ENCODE results near the gene POMT1. TPM values are rescaled to one million over a fixed set of nuclear protein-coding genes. Genes with fewer than 3 reads are reported as not detected.
"Not testable (repeated sequence)": the region's sequence is repeated elsewhere in the genome, so short reads cannot be mapped to it uniquely, and the experiment has no call there.

The POMT1 gene
- total RNA-seq, 1 experiment from 2014 or later, result 29.0 TPM

DNA sequence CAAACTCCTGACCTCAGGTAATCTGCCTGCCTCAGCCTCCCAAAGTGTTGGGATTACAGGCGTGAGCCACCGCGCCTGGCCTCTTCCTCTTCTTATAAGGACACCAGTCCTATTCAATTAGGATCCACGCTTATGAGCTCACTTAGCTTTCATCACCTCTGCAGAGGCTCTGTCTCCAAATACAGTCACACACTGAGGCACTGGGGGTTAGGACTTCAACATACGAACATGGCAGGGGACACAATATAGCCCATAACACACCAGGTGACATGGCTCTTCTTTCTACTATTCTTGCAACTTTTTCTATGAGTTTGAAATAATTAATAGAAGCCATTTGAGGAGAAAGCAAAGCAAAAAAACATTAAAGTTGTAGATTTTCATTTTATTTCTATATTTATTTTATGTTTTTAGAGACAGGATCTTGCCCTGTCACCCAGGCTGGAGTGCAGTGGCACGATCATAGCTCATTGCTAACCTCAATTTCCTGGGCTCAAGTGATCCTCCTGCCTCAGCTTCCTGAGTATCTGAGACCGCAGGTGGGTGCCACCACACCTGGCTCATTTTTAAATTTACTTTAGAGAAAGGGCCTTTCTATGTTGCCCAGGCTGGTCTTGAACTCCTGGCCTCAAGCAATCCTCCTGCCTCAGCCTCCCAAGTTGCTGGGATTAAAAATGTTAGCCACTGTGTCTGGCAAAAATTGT lies 36.7 kb downstream of the POMT1 start:
- Histone ChIP-seq H3K27me3 (ENCODE audit: low read length) (no peaks in the 10 kb centered on the region), H3K36me3 (ENCODE audit: insufficient read depth, low read length) (no peaks in the 10 kb centered on the region), H4K20me1 (ENCODE audit: insufficient read depth, low read depth, low read length) (no peaks in the 10 kb centered on the region), H2AFZ (ENCODE audit: low read length) (no peak overlapping the region), H3K9ac (ENCODE audit: low read length) (no peak overlapping the region), H3K9me2 (replicated peaks; ENCODE audit: insufficient read depth, low read length) (no peaks in the 10 kb centered on the region), H3K9me3 (ENCODE audit: low read length) (no peaks in the 10 kb centered on the region), H3K79me2 (ENCODE audit: low read length) (no peaks in the 10 kb centered on the region), H3K4me2 (ENCODE audit: low read depth, low read length, poor library complexity, severe bottlenecking) (no peak overlapping the region), H3K4me3 (ENCODE audit: low read length) (no peak overlapping the region), H3K4me1 (ENCODE audit: low read length) (no peaks in the 10 kb centered on the region), H3K27ac (ENCODE audit: low read length) (no peak overlapping the region)
- no peak for DNase-seq

DNA sequence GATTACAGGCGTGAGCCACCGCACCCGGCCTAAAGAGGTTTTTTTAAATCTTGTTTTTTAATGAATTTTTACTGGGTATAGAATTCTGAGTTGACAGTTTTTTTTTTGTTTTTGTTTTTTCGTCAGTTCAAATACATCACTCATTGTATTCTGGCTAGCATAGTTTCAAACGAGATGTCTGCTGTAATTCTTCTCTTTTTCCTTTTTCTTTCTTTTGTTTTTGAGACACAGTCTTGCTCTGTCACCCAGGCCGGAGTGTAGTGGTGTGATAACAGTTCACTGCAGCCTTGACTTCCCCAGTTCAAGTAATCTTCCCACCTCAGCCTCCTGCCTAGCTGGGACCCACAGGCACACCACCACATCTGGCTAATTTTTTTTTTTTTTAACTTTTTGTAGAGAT lies 40.4 kb downstream of the POMT1 start:
- no peak overlapping the region for H3K4me3 ChIP-seq (ENCODE audit: low read length)
- H4K20me1 ChIP-seq (ENCODE audit: insufficient read depth, low read depth, low read length), result no peaks in the 10 kb centered on the region
- H3K9me3 ChIP-seq (ENCODE audit: low read length), result no peaks in the 10 kb centered on the region
- H3K4me1 ChIP-seq (ENCODE audit: low read length), result no peaks in the 10 kb centered on the region
- H3K4me2 ChIP-seq (ENCODE audit: low read depth, low read length, poor library complexity, severe bottlenecking), result no peak overlapping the region
- no peak for DNase-seq
- no peaks in the 10 kb centered on the region for H3K36me3 ChIP-seq (ENCODE audit: insufficient read depth, low read length)
- no peaks in the 10 kb centered on the region for H3K27me3 ChIP-seq (ENCODE audit: low read length)
- H3K9ac ChIP-seq (ENCODE audit: low read length), result no peak overlapping the region
- no peaks in the 10 kb centered on the region for H3K9me2 ChIP-seq (replicated peaks; ENCODE audit: insufficient read depth, low read length)
- no peaks in the 10 kb centered on the region for H3K79me2 ChIP-seq (ENCODE audit: low read length)
- no peak overlapping the region for H3K27ac ChIP-seq (ENCODE audit: low read length)
- H2AFZ ChIP-seq (ENCODE audit: low read length), result no peak overlapping the region

- no peaks in the 10 kb centered on the region for H3K27me3 ChIP-seq (ENCODE audit: low read length)
- no peak within 1 kb of the TSS for H3K4me2 ChIP-seq (ENCODE audit: low read depth, low read length, poor library complexity, severe bottlenecking)
- no peak within 1 kb of the TSS for H3K9ac ChIP-seq (ENCODE audit: low read length)
- no peak within 1 kb of the TSS for H2AFZ ChIP-seq (ENCODE audit: low read length)
- no peak within 1 kb of the TSS for H3K4me3 ChIP-seq (ENCODE audit: low read length)
- H3K9me3 ChIP-seq (ENCODE audit: low read length), result no peaks in the 10 kb centered on the region
- no peak within 1 kb of the TSS for H3K27ac ChIP-seq (ENCODE audit: low read length)
- no peaks in the 10 kb centered on the region for H3K79me2 ChIP-seq (ENCODE audit: low read length)
- no peak for DNase-seq
- no peaks in the 10 kb centered on the region for H3K9me2 ChIP-seq (replicated peaks; ENCODE audit: insufficient read depth, low read length)
- no peaks in the 10 kb centered on the region for H4K20me1 ChIP-seq (ENCODE audit: insufficient read depth, low read depth, low read length)
- H3K36me3 ChIP-seq (ENCODE audit: insufficient read depth, low read length), result no peaks in the 10 kb centered on the region
- H3K4me1 ChIP-seq (ENCODE audit: low read length), result no peaks in the 10 kb centered on the region
Measured at GRCh38 chr9:131545003-131545785, 42.5 kb downstream of the POMT1 start, which contains the start of gene PRRT1B. TSS of gene PRRT1B (plus strand) at chr9:131545523. CDS start at chr9:131545616, 93 bp downstream.

- Histone ChIP-seq H3K27ac (ENCODE audit: low read length) (no peak overlapping the region), H4K20me1 (ENCODE audit: insufficient read depth, low read depth, low read length) (no peaks in the 10 kb centered on the region), H3K9me2 (replicated peaks; ENCODE audit: insufficient read depth, low read length) (no peaks in the 10 kb centered on the region), H3K4me1 (ENCODE audit: low read length) (no peaks in the 10 kb centered on the region), H3K4me3 (ENCODE audit: low read length) (no peak overlapping the region), H3K36me3 (ENCODE audit: insufficient read depth, low read length) (no peaks in the 10 kb centered on the region), H3K9ac (ENCODE audit: low read length) (no peak overlapping the region), H3K4me2 (ENCODE audit: low read depth, low read length, poor library complexity, severe bottlenecking) (no peak overlapping the region), H3K27me3 (ENCODE audit: low read length) (no peaks in the 10 kb centered on the region), H2AFZ (ENCODE audit: low read length) (no peak overlapping the region), H3K79me2 (ENCODE audit: low read length) (no peaks in the 10 kb centered on the region), H3K9me3 (ENCODE audit: low read length) (no peaks in the 10 kb centered on the region)
- no peak for DNase-seq
Measured at GRCh38 chr9:131545786-131546335, 43.1 kb downstream of the POMT1 start.

- no peaks in the 10 kb centered on the region for H3K79me2 ChIP-seq (ENCODE audit: low read length)
- no peaks in the 10 kb centered on the region for H3K27me3 ChIP-seq (ENCODE audit: low read length)
- no peaks in the 10 kb centered on the region for H3K4me1 ChIP-seq (ENCODE audit: low read length)
- H3K27ac ChIP-seq (ENCODE audit: low read length), result no peak overlapping the region
- no peak for DNase-seq
- H3K9ac ChIP-seq (ENCODE audit: low read length), result no peak overlapping the region
- H3K4me3 ChIP-seq (ENCODE audit: low read length), result no peak overlapping the region
- no peak overlapping the region for H3K4me2 ChIP-seq (ENCODE audit: low read depth, low read length, poor library complexity, severe bottlenecking)
- no peak overlapping the region for H2AFZ ChIP-seq (ENCODE audit: low read length)
- H3K36me3 ChIP-seq (ENCODE audit: insufficient read depth, low read length), result no peaks in the 10 kb centered on the region
- no peaks in the 10 kb centered on the region for H4K20me1 ChIP-seq (ENCODE audit: insufficient read depth, low read depth, low read length)
- H3K9me3 ChIP-seq (ENCODE audit: low read length), result no peaks in the 10 kb centered on the region
- no peaks in the 10 kb centered on the region for H3K9me2 ChIP-seq (replicated peaks; ENCODE audit: insufficient read depth, low read length)
Measured at GRCh38 chr9:131546336-131547084, 43.8 kb downstream of the POMT1 start.

- H3K9me2 ChIP-seq (replicated peaks; ENCODE audit: insufficient read depth, low read length); H3K9me3 ChIP-seq (ENCODE audit: low read length); H3K36me3 ChIP-seq (ENCODE audit: insufficient read depth, low read length); H3K79me2 ChIP-seq (ENCODE audit: low read length); H3K27ac ChIP-seq (ENCODE audit: low read length); H2AFZ ChIP-seq (ENCODE audit: low read length); H3K4me2 ChIP-seq (ENCODE audit: low read depth, low read length, poor library complexity, severe bottlenecking); DNase-seq; H4K20me1 ChIP-seq (ENCODE audit: insufficient read depth, low read depth, low read length); H3K9ac ChIP-seq (ENCODE audit: low read length); H3K4me3 ChIP-seq (ENCODE audit: low read length); H3K27me3 ChIP-seq (ENCODE audit: low read length); H3K4me1 ChIP-seq (ENCODE audit: low read length): not testable (repeated sequence)
Measured at GRCh38 chr9:131549186-131549585, 46.5 kb downstream of the POMT1 start.

DNA sequence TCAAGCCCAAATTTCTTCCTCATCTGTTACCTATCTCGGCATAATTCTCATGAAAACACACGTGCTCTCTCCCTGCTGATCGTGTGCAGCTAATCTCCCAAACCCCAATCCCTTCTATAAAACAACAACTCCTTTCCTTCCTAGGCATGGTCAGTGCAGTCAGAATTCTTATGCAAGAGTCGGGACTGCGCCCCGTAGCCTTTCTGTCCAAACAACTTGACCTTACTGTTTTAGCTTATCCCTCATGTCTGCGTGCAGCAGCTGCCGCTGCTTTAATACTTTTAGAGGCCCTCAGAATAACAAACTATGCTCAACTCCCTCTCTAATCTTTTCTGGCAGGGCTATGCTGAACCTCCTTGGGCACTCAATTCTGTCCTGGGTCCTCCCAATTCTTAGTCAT lies 47.7 kb downstream of the POMT1 start:
- not testable (repeated sequence) for H3K9me2 ChIP-seq (replicated peaks; ENCODE audit: insufficient read depth, low read length); H3K79me2 ChIP-seq (ENCODE audit: low read length); H3K27ac ChIP-seq (ENCODE audit: low read length); H3K4me2 ChIP-seq (ENCODE audit: low read depth, low read length, poor library complexity, severe bottlenecking); H4K20me1 ChIP-seq (ENCODE audit: insufficient read depth, low read depth, low read length); DNase-seq; H3K36me3 ChIP-seq (ENCODE audit: insufficient read depth, low read length); H3K27me3 ChIP-seq (ENCODE audit: low read length); H2AFZ ChIP-seq (ENCODE audit: low read length); H3K9me3 ChIP-seq (ENCODE audit: low read length); H3K9ac ChIP-seq (ENCODE audit: low read length); H3K4me1 ChIP-seq (ENCODE audit: low read length); H3K4me3 ChIP-seq (ENCODE audit: low read length)

GRCh38 chr9:131552030-131552429 lies 49.3 kb downstream of the POMT1 start:
- no peak overlapping the region for H3K4me3 ChIP-seq (ENCODE audit: low read length)
- H3K9me3 ChIP-seq (ENCODE audit: low read length), result no peaks in the 10 kb centered on the region
- H3K79me2 ChIP-seq (ENCODE audit: low read length), result no peaks in the 10 kb centered on the region
- H3K9ac ChIP-seq (ENCODE audit: low read length), result no peak overlapping the region
- no peak overlapping the region for H2AFZ ChIP-seq (ENCODE audit: low read length)
- H3K27me3 ChIP-seq (ENCODE audit: low read length), result no peaks in the 10 kb centered on the region
- no peaks in the 10 kb centered on the region for H4K20me1 ChIP-seq (ENCODE audit: insufficient read depth, low read depth, low read length)
- H3K4me1 ChIP-seq (ENCODE audit: low read length), result no peaks in the 10 kb centered on the region
- H3K4me2 ChIP-seq (ENCODE audit: low read depth, low read length, poor library complexity, severe bottlenecking), result no peak overlapping the region
- no peak overlapping the region for H3K27ac ChIP-seq (ENCODE audit: low read length)
- H3K36me3 ChIP-seq (ENCODE audit: insufficient read depth, low read length), result no peaks in the 10 kb centered on the region
- no peak for DNase-seq
- no peaks in the 10 kb centered on the region for H3K9me2 ChIP-seq (replicated peaks; ENCODE audit: insufficient read depth, low read length)
